Measurements from ENCODE around the gene APCDD1. TPM values are rescaled to one million over a fixed set of nuclear protein-coding genes. Genes with fewer than 3 reads are reported as not detected.

Gene APCDD1
- total RNA-seq, 2 donors from 2014 or later = 5.6 to 10.7 TPM

DNA sequence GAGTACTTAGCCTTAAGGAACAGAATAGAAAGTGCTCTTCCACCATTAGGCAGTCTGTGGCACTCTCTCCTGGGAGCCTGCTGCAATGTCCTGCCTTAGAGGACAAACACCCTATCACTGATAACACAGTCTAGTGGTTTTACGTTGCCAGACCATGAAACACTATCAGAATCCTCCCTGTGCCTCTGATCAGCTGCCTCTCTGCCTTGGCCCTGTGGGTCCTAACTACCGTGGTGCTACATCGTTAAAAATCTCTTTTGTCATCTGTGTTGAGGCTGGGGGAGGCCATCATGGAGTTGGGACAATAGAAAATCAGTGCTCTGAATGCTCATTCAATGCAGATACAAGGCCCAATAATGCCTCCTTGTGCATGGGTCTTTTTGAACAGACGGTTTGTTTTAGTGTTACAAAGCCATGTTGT, 11.9 kb upstream of the APCDD1 start:
- Histone ChIP-seq H3K27ac (no peak overlapping the region), H3K4me3 (no peak overlapping the region), H3K27me3 (no peaks in the 10 kb centered on the region), H3K36me3 (no peaks in the 10 kb centered on the region), H3K9me3 (no peaks in the 10 kb centered on the region), H3K9ac (ENCODE audit: low read depth in 2 of 2, low read length in 2 of 2) (no peak overlapping the region), H3K4me1 (no peaks in the 10 kb centered on the region)
- DNase-seq = no peak
- intact Hi-C loops (cut with DNase I) = no loop called here
- TF ChIP-seq, protein P1, sequence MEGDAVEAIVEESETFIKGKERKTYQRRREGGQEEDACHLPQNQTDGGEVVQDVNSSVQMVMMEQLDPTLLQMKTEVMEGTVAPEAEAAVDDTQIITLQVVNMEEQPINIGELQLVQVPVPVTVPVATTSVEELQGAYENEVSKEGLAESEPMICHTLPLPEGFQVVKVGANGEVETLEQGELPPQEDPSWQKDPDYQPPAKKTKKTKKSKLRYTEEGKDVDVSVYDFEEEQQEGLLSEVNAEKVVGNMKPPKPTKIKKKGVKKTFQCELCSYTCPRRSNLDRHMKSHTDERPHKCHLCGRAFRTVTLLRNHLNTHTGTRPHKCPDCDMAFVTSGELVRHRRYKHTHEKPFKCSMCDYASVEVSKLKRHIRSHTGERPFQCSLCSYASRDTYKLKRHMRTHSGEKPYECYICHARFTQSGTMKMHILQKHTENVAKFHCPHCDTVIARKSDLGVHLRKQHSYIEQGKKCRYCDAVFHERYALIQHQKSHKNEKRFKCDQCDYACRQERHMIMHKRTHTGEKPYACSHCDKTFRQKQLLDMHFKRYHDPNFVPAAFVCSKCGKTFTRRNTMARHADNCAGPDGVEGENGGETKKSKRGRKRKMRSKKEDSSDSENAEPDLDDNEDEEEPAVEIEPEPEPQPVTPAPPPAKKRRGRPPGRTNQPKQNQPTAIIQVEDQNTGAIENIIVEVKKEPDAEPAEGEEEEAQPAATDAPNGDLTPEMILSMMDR (IDR thresholded peaks at IDR 0.05) = no peak

DNA sequence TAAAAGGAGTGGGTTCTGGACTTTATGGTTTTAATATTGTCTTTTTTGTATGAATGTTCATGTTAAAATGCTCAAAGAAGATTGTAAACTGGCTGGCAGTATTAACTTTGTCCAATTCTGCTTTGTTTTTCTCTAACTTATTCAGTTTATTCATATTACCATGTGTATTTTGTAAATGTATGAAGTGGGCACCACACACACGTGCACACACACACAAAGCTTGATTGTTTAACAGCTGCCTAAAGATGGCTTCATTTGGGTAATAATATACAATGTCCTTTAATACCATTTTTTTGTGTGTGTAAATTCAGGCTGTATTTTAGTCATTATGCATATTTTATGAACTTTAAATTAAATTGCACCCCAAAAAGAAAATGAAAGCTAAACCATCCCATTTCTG, 11.4 kb upstream of the APCDD1 start:
- DNase-seq = no peak
- TF ChIP-seq, protein P1 (IDR thresholded peaks at IDR 0.05) = no peak
- Histone ChIP-seq H3K9me3 (no peaks in the 10 kb centered on the region), H3K27me3 (no peaks in the 10 kb centered on the region), H3K36me3 (no peaks in the 10 kb centered on the region), H3K4me3 (no peak overlapping the region), H3K9ac (ENCODE audit: low read depth in 2 of 2, low read length in 2 of 2) (no peak overlapping the region), H3K4me1 (no peaks in the 10 kb centered on the region), H3K27ac (no peak overlapping the region)
- intact Hi-C loops (cut with DNase I) = no loop called here

DNA sequence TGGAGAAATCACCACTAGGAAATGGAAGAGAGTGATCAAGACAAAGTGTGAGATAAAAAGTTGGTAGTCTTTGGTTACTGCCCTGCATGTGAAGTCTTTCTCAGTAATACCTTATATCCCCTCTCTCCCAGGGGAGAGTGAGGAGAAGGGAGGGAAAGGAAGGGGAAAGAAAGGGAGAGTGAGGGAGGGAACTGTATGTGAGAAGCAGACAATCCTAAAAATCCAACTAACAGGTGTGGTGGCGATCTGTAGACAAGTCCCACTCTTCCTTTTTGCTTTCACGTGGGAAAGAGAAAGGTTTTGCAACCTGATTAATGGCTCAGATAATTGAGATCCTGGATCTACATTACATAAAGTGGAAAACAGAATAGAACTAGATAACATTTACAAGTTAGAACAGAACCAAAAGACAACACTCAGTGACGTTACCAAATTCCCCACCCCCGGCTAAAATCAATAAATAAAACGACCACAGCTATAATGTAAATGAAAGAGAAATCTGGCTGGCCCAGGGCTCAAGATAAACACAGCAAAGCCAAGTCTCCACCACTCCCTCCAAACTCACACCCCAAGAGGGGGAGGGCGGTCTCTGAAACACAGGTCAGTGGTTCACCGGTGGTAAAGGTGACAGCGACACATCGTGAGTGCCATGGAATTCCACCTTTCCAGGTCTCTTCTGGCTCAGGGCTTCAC, 10.0 kb upstream of the APCDD1 start:
- no peaks in the 10 kb centered on the region for H3K36me3 ChIP-seq
- no peak for DNase-seq
- intact Hi-C loops (cut with DNase I) = no loop called here
- H3K9ac ChIP-seq (ENCODE audit: low read depth in 2 of 2, low read length in 2 of 2) = no peak overlapping the region
- H3K4me3 ChIP-seq = no peak overlapping the region
- H3K9me3 ChIP-seq = no peaks in the 10 kb centered on the region
- H3K27ac ChIP-seq = no peak overlapping the region
- no peaks in the 10 kb centered on the region for H3K4me1 ChIP-seq
- TF ChIP-seq, protein P1 (IDR thresholded peaks at IDR 0.05) = no peak
- no peaks in the 10 kb centered on the region for H3K27me3 ChIP-seq

DNA sequence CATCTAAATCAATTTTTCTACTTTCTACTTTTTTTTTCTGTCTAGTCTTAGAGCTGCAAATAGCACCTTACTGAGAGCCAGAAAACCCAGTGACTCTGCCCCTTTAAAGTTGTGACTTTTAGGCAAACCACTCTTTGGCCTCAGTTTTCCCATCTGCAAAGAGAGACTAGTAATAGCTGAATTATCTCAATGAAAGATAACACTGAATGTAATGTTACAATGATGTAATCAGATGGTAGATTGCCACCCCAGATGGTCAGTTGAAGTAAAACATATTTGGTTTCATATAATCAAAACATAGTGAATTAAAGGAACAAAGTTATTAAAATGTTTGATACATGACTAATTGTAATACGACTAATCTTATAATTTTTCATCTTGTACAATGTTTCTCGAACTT, 5.0 kb upstream of the APCDD1 start:
- no peak for DNase-seq
- H3K9me3 ChIP-seq = no peaks in the 10 kb centered on the region
- no peak overlapping the region for H3K9ac ChIP-seq (ENCODE audit: low read depth in 2 of 2, low read length in 2 of 2)
- TF ChIP-seq, protein P1 (IDR thresholded peaks at IDR 0.05) = no peak
- H3K27ac ChIP-seq = no peak overlapping the region
- no peaks in the 10 kb centered on the region for H3K36me3 ChIP-seq
- intact Hi-C loops (cut with DNase I) = no loop called here
- H3K4me3 ChIP-seq = no peak overlapping the region
- no peaks in the 10 kb centered on the region for H3K27me3 ChIP-seq
- H3K4me1 ChIP-seq = no peaks in the 10 kb centered on the region

DNA sequence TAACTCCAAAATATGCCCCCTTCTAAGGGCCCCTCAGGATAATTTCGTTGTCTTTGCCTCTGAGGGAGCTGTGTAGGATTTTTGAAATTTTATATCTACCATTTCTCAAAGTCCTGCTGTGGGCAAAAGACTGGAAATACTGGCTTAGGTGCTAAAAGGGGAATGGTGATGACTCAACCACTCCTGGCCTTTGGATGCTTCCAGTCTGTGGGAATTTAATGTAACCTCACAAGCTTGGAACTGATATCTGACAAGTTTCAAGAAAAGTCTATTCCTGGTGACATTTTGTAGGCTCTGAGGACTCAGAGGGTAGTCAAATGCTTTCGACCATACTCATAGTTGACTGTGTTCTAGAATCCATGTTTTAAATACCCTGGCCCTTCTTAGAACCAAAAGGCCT, 3.4 kb upstream of the APCDD1 start:
- no peaks in the 10 kb centered on the region for H3K9me3 ChIP-seq
- H3K9ac ChIP-seq (ENCODE audit: low read depth in 2 of 2, low read length in 2 of 2) = no peak overlapping the region
- intact Hi-C loops (cut with DNase I) = no loop called here
- no peaks in the 10 kb centered on the region for H3K36me3 ChIP-seq
- peaks cover 6% of the 10 kb centered on the region for H3K4me1 ChIP-seq
- no peak overlapping the region for H3K4me3 ChIP-seq
- TF ChIP-seq, protein P1 (IDR thresholded peaks at IDR 0.05) = no peak
- no peak for DNase-seq
- peaks cover 11% of the 10 kb centered on the region for H3K27me3 ChIP-seq
- no peak overlapping the region for H3K27ac ChIP-seq

All from colonic mucosa (tissue), 4 donors.